ENCODE measurements around the gene SGPP2. TPM values are rescaled to one million over a fixed set of nuclear protein-coding genes. Genes with fewer than 3 reads are reported as not detected.

Gene SGPP2
- total RNA-seq, 5 donors from 2014 or later (not counting 1 experiment from before 2014, with no cell fraction given), result 2.2 to 4.0 (median 3.3) TPM

DNA sequence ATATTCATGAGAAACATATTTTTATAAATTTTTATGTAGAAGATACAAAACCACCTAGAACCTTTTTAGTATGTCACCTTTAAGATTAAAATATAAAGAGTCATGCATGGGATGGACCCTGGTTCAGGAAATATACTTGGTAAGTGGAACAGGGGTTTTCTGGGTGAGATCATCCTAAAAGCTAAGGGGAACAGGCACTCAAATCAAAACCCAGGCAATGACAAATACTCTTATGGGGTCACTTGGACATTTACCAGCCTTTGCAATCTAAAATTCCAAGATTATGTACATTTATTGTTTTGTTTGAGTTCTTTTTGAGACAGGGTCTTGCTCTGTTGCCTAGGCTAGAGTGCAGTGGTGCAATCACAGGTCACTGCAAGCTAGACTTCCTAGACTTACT lies 65.8 kb downstream of the SGPP2 start:
- ATAC-seq (replicated peaks in 1 of 4) (no peak), DNase-seq (no peak)
- Histone ChIP-seq H3K4me3 (ENCODE audit: control insufficient read depth in 1 of 2, extremely low read depth in 1 of 2, low read length in 1 of 2) (no peak overlapping the region), H3K9me3 (no peaks in the 10 kb centered on the region), H3K27me3 (replicated peaks in 1 of 2; ENCODE audit: control insufficient read depth in 2 of 2, extremely low read depth in 1 of 2, insufficient read depth in 2 of 2, low read length in 1 of 2) (peaks cover 0 to 5% of the 10 kb centered on the region in 2 experiments), H3K27ac (ENCODE audit: low read length) (no peak overlapping the region), H3K4me1 (ENCODE audit: control insufficient read depth in 1 of 2, extremely low read depth in 1 of 2, insufficient read depth in 2 of 2, low read length in 2 of 2) (no peaks in the 10 kb centered on the region), H3K36me3 (ENCODE audit: control insufficient read depth in 2 of 2, extremely low read depth in 1 of 2, insufficient read depth in 1 of 2, low read length in 1 of 2) (no peaks in the 10 kb centered on the region)
- H3K4me1 Mint-ChIP-seq, result no peaks in the 10 kb centered on the region
- H3K9me3 Mint-ChIP-seq, result no peaks in the 10 kb centered on the region
- H3K27ac Mint-ChIP-seq, result no peak overlapping the region
- no peak overlapping the region for H3K4me3 Mint-ChIP-seq
- POLR2A ChIA-PET, result interaction anchor here in 1 of 2 donors (0.6 kb wide), 1 partner anchor 88 kb away, joined by 3 read pairs; no protein-coding TSS in a partner anchor
- peaks cover 0 to 3% of the 10 kb centered on the region in 2 donors for H3K27me3 Mint-ChIP-seq
- CTCF ChIA-PET, result no interaction called here
- H3K36me3 Mint-ChIP-seq, result no peaks in the 10 kb centered on the region

DNA sequence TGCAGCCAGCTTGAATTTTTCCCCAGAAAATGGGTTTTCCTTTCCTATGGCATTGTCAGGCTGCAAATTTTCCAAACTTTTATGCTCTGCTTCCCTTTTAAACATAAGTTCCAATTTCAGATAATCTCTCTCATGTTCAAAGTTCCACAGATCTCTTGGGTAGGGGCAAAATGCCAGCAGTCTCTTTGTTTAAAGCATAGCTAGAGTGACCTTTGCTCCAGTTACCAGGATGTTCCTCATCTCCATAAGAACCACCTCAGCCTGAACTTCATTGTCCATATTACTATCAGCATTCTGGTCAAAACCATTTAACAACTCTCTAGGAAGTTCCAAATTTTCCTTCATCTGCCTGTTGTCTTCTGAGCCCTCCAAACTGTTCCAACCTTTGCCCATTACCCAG lies 68.3 kb downstream of the SGPP2 start:
- no peak overlapping the region for H3K4me3 ChIP-seq (ENCODE audit: control insufficient read depth in 1 of 2, extremely low read depth in 1 of 2, low read length in 1 of 2)
- no peak for ATAC-seq (replicated peaks in 1 of 4)
- H3K4me1 Mint-ChIP-seq, result no peaks in the 10 kb centered on the region
- no peak for DNase-seq
- H3K27me3 ChIP-seq (replicated peaks in 1 of 2; ENCODE audit: control insufficient read depth in 2 of 2, extremely low read depth in 1 of 2, insufficient read depth in 2 of 2, low read length in 1 of 2), result no peaks in the 10 kb centered on the region
- ChIA-PET POLR2A (no interaction called here), CTCF (no interaction called here)
- H3K4me1 ChIP-seq (ENCODE audit: control insufficient read depth in 1 of 2, extremely low read depth in 1 of 2, insufficient read depth in 2 of 2, low read length in 2 of 2), result no peaks in the 10 kb centered on the region
- no peaks in the 10 kb centered on the region for H3K9me3 ChIP-seq
- H3K36me3 ChIP-seq (ENCODE audit: control insufficient read depth in 2 of 2, extremely low read depth in 1 of 2, insufficient read depth in 1 of 2, low read length in 1 of 2), result no peaks in the 10 kb centered on the region
- H3K4me3 Mint-ChIP-seq, result no peak overlapping the region
- peaks cover 3% of the 10 kb centered on the region for H3K36me3 Mint-ChIP-seq
- H3K27ac ChIP-seq (ENCODE audit: low read length), result no peak overlapping the region
- H3K27ac Mint-ChIP-seq, result no peak overlapping the region
- no peaks in the 10 kb centered on the region for H3K9me3 Mint-ChIP-seq
- H3K27me3 Mint-ChIP-seq, result no peaks in the 10 kb centered on the region

DNA sequence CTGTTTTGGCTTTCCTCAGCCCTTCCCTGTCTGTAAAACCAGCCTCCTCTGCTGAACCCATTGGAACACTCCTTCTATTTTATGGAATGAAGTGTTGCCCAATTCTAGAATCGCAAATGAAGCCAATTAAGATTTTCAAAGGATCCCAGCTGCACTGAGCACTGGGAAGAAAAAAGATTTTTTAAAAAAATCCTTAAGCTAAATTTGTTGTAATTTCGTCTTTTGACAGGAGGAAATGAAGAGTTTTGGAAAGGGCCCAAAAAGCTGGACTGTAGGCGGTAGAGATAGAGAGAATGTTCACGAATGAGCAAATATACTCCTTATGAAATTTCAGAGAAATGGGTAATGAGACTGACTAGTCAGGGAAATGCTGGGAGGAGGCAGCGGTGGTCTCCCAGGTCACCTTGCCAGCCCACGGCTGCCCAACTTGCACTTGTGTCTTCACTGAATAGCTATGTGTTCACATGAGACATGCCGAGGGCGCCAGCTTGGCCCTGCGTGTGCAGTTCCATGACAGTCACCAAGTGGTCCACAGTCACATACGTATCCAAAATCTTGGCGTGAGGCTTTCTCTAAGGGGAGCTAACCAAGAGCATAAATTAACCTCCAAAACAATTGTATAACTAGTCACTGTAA lies 69.9 kb downstream of the SGPP2 start:
- 93% methylated on average over 3 of the region's 11 CpGs for WGBS (ENCODE audit: insufficient coverage)
- DNase-seq, result peak in 1 of 35 experiments; percentile 1
- ChIA-PET CTCF (no interaction called here), POLR2A (no interaction called here)
- Mint-ChIP-seq H3K4me1 (no peaks in the 10 kb centered on the region), H3K4me3 (no peak overlapping the region), H3K27me3 (no peaks in the 10 kb centered on the region), H3K9me3 (no peaks in the 10 kb centered on the region), H3K27ac (no peak overlapping the region), H3K36me3 (peaks cover 3% of the 10 kb centered on the region)
- Histone ChIP-seq H3K36me3 (ENCODE audit: control insufficient read depth in 2 of 2, extremely low read depth in 1 of 2, insufficient read depth in 1 of 2, low read length in 1 of 2) (no peaks in the 10 kb centered on the region), H3K9me3 (no peaks in the 10 kb centered on the region), H3K27ac (ENCODE audit: low read length) (no peak overlapping the region), H3K4me1 (ENCODE audit: control insufficient read depth in 1 of 2, extremely low read depth in 1 of 2, insufficient read depth in 2 of 2, low read length in 2 of 2) (no peaks in the 10 kb centered on the region), H3K27me3 (replicated peaks in 1 of 2; ENCODE audit: control insufficient read depth in 2 of 2, extremely low read depth in 1 of 2, insufficient read depth in 2 of 2, low read length in 1 of 2) (no peaks in the 10 kb centered on the region), H3K4me3 (ENCODE audit: control insufficient read depth in 1 of 2, extremely low read depth in 1 of 2, low read length in 1 of 2) (no peak overlapping the region)
- no peak for ATAC-seq (replicated peaks in 1 of 4)

DNA sequence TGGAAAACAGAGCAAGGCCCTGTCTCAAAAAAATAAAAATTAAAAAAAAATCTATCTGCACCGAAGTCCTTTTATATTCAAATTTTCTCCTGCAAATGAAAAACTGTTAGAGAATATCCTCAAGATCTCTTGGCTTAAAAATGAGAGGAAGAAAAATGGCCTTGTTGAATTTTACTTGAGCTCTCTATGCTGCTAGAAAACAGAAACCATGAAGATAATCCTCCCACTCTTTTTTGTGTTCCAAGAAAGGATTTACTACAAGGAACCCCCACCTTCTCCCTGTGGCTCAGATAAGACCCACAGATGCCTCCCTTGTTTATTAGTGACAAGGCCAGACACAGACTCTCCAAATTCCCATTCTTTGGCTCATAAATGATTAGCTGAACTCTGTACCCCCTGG lies 71.0 kb downstream of the SGPP2 start:
- Mint-ChIP-seq H3K36me3 (peaks cover 3% of the 10 kb centered on the region), H3K9me3 (no peaks in the 10 kb centered on the region), H3K4me3 (no peak overlapping the region), H3K27ac (no peak overlapping the region), H3K27me3 (peaks cover 0 to 4% of the 10 kb centered on the region in 2 donors), H3K4me1 (no peaks in the 10 kb centered on the region)
- POLR2A ChIA-PET, result interaction anchor here in 1 of 2 donors (0.7 kb wide), 1 partner anchor 28 kb away, joined by 3 read pairs; no protein-coding TSS in a partner anchor
- no peak overlapping the region for H3K4me3 ChIP-seq (ENCODE audit: control insufficient read depth in 1 of 2, extremely low read depth in 1 of 2, low read length in 1 of 2)
- no peaks in the 10 kb centered on the region for H3K27me3 ChIP-seq (replicated peaks in 1 of 2; ENCODE audit: control insufficient read depth in 2 of 2, extremely low read depth in 1 of 2, insufficient read depth in 2 of 2, low read length in 1 of 2)
- ATAC-seq (replicated peaks in 1 of 4), result no peak
- H3K36me3 ChIP-seq (ENCODE audit: control insufficient read depth in 2 of 2, extremely low read depth in 1 of 2, insufficient read depth in 1 of 2, low read length in 1 of 2), result no peaks in the 10 kb centered on the region
- CTCF ChIA-PET, result no interaction called here
- no peaks in the 10 kb centered on the region for H3K4me1 ChIP-seq (ENCODE audit: control insufficient read depth in 1 of 2, extremely low read depth in 1 of 2, insufficient read depth in 2 of 2, low read length in 2 of 2)
- no peak for DNase-seq
- no peaks in the 10 kb centered on the region for H3K9me3 ChIP-seq
- WGBS (ENCODE audit: insufficient coverage), result no CpG with 5 or more reads among the region's 1 CpG
- no peak overlapping the region for H3K27ac ChIP-seq (ENCODE audit: low read length)

GRCh38 chr2:222499226-222499625 lies 74.9 kb downstream of the SGPP2 start:
- ATAC-seq (replicated peaks in 1 of 4) (no peak), DNase-seq (no peak)
- Mint-ChIP-seq H3K4me1 (peaks cover 0 to 4% (median 0%) of the 10 kb centered on the region in 3 donors), H3K9me3 (peaks cover 0 to 5% (median 0%) of the 10 kb centered on the region in 3 donors), H3K27ac (no peak overlapping the region), H3K27me3 (peaks cover 0 to 8% of the 10 kb centered on the region in 2 donors), H3K4me3 (no peak overlapping the region), H3K36me3 (peaks cover 3% of the 10 kb centered on the region)
- POLR2A ChIA-PET, result no interaction called here
- no peak overlapping the region for H3K4me3 ChIP-seq (ENCODE audit: control insufficient read depth in 1 of 2, extremely low read depth in 1 of 2, low read length in 1 of 2)
- no peaks in the 10 kb centered on the region for H3K36me3 ChIP-seq (ENCODE audit: control insufficient read depth in 2 of 2, extremely low read depth in 1 of 2, insufficient read depth in 1 of 2, low read length in 1 of 2)
- CTCF ChIA-PET, result no interaction called here
- H3K27me3 ChIP-seq (replicated peaks in 1 of 2; ENCODE audit: control insufficient read depth in 2 of 2, extremely low read depth in 1 of 2, insufficient read depth in 2 of 2, low read length in 1 of 2), result no peaks in the 10 kb centered on the region
- WGBS (ENCODE audit: insufficient coverage), result 94% methylated on average over 3 of the region's 3 CpGs
- no peaks in the 10 kb centered on the region for H3K9me3 ChIP-seq
- no peak overlapping the region for H3K27ac ChIP-seq (ENCODE audit: low read length)
- H3K4me1 ChIP-seq (ENCODE audit: control insufficient read depth in 1 of 2, extremely low read depth in 1 of 2, insufficient read depth in 2 of 2, low read length in 2 of 2), result no peaks in the 10 kb centered on the region

- H3K4me3 ChIP-seq (ENCODE audit: control insufficient read depth in 1 of 2, extremely low read depth in 1 of 2, low read length in 1 of 2), result no peak overlapping the region
- WGBS (ENCODE audit: insufficient coverage), result 92% methylated on average over 4 of the region's 8 CpGs
- Mint-ChIP-seq H3K27me3 (peaks cover 0 to 11% of the 10 kb centered on the region in 2 donors), H3K36me3 (peaks cover 2% of the 10 kb centered on the region), H3K4me3 (no peak overlapping the region), H3K9me3 (peaks cover 0 to 5% (median 0%) of the 10 kb centered on the region in 3 donors), H3K27ac (no peak overlapping the region), H3K4me1 (peaks cover 0 to 8% (median 0%) of the 10 kb centered on the region in 3 donors)
- no peaks in the 10 kb centered on the region for H3K4me1 ChIP-seq (ENCODE audit: control insufficient read depth in 1 of 2, extremely low read depth in 1 of 2, insufficient read depth in 2 of 2, low read length in 2 of 2)
- CTCF ChIA-PET, result no interaction called here
- no peaks in the 10 kb centered on the region for H3K36me3 ChIP-seq (ENCODE audit: control insufficient read depth in 2 of 2, extremely low read depth in 1 of 2, insufficient read depth in 1 of 2, low read length in 1 of 2)
- DNase-seq, result no peak
- POLR2A ChIA-PET, result no interaction called here
- no peak for ATAC-seq (replicated peaks in 1 of 4)
- no peak overlapping the region for H3K27ac ChIP-seq (ENCODE audit: low read length)
- H3K9me3 ChIP-seq, result no peaks in the 10 kb centered on the region
- peaks cover 0 to 2% of the 10 kb centered on the region in 2 experiments for H3K27me3 ChIP-seq (replicated peaks in 1 of 2; ENCODE audit: control insufficient read depth in 2 of 2, extremely low read depth in 1 of 2, insufficient read depth in 2 of 2, low read length in 1 of 2)
Measured at GRCh38 chr2:222504191-222504590, 79.8 kb downstream of the SGPP2 start.

- Histone ChIP-seq H3K4me3 (ENCODE audit: control insufficient read depth in 1 of 2, extremely low read depth in 1 of 2, low read length in 1 of 2) (no peak overlapping the region), H3K27me3 (replicated peaks in 1 of 2; ENCODE audit: control insufficient read depth in 2 of 2, extremely low read depth in 1 of 2, insufficient read depth in 2 of 2, low read length in 1 of 2) (peaks cover 0 to 2% of the 10 kb centered on the region in 2 experiments), H3K27ac (ENCODE audit: low read length) (no peak overlapping the region), H3K9me3 (no peaks in the 10 kb centered on the region), H3K4me1 (ENCODE audit: control insufficient read depth in 1 of 2, extremely low read depth in 1 of 2, insufficient read depth in 2 of 2, low read length in 2 of 2) (no peaks in the 10 kb centered on the region), H3K36me3 (ENCODE audit: control insufficient read depth in 2 of 2, extremely low read depth in 1 of 2, insufficient read depth in 1 of 2, low read length in 1 of 2) (no peaks in the 10 kb centered on the region)
- peaks cover 2% of the 10 kb centered on the region for H3K36me3 Mint-ChIP-seq
- CTCF ChIA-PET, result no interaction called here
- H3K4me3 Mint-ChIP-seq, result no peak overlapping the region
- DNase-seq (no peak), ATAC-seq (replicated peaks in 1 of 4) (no peak)
- H3K27me3 Mint-ChIP-seq, result peaks cover 0 to 11% of the 10 kb centered on the region in 2 donors
- H3K4me1 Mint-ChIP-seq, result peaks cover 0 to 8% (median 0%) of the 10 kb centered on the region in 3 donors
- 100% methylated on average over 1 of the region's 2 CpGs for WGBS (ENCODE audit: insufficient coverage)
- H3K27ac Mint-ChIP-seq, result no peak overlapping the region
- peaks cover 0 to 5% (median 0%) of the 10 kb centered on the region in 3 donors for H3K9me3 Mint-ChIP-seq
- POLR2A ChIA-PET, result no interaction called here
Measured at GRCh38 chr2:222504719-222505118, 80.4 kb downstream of the SGPP2 start.
